Suppressor macrophage treated with lipopolysaccharide for 4 hours (primary cell): Measurements from ENCODE around the gene GPR85.
"Not testable (repeated sequence)": the region's sequence is repeated elsewhere in the genome, so short reads cannot be mapped to it uniquely, and the experiment has no call there.

ENCODE experiments used
- DNase-seq: peaks from one replicate; pipeline ENCODE4 v3.0.0-alpha.2; 2020

Gene GPR85

DNA sequence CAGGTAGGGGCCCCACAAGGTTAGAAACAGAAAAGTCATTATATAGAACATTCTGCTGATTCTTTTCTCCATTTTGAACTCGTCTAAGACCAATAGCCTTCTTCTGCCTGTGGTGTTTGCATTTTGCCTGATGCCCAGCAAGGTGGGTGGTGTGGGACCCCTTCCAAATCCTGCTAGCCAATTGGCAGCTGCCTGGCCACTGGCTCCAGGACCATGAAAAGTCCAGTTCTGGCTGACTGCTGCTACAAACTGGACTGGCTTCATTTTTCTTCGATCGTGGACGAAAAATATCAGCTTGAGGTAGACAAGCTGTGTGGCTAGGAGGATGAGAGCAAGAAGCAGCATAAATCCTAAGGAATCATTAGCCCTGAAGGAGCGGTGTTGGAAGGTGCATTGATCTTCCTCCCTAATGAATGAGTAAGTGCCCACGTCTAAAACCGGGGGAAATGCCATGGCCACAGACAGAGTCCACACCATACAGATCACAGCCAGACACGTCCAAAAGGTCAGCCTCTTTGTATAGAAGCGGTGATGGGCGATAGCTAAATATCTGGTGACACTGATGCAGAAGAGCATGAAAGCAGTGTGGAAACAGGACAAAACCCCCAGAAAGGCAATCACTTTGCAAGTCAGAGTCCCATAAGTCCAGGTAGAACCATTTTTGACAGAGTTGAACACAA, 2.7 kb downstream of the GPR85 start:
- DNase-seq, result no peak

DNA sequence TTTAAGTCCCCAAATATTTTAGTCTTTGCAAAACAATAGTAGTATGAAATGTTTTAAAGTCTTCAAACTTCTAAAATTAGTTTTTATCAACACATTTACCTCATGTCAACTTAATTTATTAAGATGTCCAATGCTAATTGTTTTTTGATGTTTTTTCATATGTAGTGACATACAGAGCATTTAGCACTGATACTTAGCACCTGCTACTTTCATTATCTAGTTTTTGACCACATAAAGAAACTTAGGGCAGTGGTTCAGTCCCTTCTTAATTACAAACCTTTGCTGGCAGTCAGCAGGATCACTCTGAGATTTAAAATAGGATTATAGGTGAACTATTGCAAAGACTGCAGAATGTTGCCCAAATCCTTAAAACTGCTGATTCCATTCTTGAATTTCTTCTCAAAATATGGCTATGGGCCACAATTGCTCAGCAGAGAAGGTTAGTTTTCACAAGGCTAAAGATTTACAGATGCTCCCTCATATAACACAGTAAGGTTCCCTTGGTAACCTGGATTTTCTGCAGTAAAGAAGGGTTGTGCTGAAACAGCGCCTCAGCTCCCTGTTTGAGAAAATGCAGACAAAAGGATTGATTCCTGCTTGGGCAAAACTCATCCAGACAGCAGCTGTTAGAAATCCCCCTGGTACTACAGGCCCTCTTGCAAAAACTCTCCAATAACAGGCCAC, 3.4 kb downstream of the GPR85 start:
- no peak for DNase-seq

- DNase-seq, result no peak
These were observed 8.3 kb downstream of the GPR85 start for GRCh38 chr7:113078331-113078730.

GRCh38 chr7:113076703-113077102, 9.9 kb downstream of the GPR85 start:
- DNase-seq, result no peak

GRCh38 chr7:113071465-113071864, 15.2 kb downstream of the GPR85 start:
- DNase-seq, result peak; percentile 77

DNA sequence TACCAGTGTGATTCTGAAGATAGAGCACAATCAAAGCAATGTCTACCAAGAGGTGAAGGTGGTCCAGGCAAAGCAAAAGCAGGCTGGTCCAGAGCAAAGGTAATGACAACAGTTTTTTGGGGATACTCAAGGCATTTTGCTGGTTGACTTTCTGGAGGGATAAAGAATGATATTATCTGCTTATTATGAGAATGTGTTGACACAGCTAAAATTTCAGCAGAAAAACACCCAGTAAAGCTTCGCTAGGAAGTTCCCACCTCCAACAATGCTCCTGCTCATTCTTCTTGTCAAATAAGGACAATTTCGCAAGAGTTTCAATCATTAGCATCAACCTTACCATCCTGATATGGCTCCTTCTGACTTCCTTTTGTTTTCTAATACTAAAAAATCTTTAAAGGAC, 24.1 kb downstream of the GPR85 start:
- no peak for DNase-seq

DNA sequence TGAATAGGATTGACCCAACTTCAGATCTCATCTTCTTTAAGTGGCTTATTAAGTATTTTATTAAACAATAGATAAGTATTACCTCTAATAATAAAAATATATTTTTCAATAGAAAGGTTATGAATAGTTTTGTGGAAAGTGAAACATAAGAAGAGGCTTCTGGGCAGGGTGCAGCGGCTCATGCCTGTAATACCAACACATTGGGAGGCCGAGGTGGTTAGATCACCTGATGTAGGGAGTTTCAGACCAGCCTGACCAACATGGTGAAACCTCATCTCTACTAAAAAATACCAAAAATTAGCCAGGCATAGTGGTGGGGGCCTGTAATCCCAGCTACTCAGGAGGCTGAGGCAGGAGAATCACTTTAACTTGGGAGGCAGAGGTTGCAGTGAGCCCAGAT, 26.5 kb downstream of the GPR85 start:
- DNase-seq, result no peak

GRCh38 chr7:113054938-113055337, 31.7 kb downstream of the GPR85 start:
- no peak for DNase-seq

DNA sequence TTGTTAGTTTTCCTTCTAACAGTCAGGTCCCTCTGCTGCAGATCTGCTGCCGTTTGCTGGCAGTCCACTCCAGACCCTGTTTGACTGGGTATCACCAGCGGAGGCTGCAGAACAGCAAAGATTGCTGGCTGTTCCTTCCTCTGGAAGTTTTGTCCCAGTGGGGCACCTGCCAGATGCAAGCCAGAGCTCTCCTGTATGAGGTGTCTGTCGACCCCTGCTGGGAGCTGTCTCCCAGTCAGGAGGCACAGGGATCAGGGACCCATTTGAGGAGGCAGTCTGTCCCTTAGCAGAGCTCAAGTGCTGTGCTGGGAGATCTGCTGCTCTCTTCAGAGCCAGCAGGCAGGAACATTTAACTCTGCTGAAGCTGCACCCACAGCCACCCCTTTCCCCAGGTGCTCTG, 32.4 kb downstream of the GPR85 start:
- DNase-seq, result not testable (repeated sequence)

- not testable (repeated sequence) for DNase-seq
These were observed 37.4 kb downstream of the GPR85 start for GRCh38 chr7:113049221-113049620.

DNA sequence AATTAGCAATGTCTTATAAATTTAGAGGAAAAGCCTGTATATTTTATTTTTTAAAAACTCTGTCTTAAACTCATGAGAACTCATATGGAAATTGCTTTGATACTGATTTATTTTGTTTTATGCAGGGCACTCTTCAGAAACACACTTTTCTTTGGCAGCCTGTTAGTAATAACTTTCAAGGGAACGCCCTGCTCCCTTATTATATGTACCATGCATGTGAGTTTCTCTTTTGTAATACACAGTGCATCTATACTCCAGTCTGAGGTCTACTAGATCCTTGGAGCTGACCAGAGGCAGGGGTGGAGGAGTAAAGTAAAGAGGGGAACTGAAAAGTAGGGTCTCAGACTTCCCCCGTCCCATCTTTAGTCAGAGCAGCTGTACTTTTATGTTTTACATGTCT, 40.2 kb downstream of the GPR85 start:
- no peak for DNase-seq

- no peak for DNase-seq
These were observed 41.2 kb downstream of the GPR85 start for GRCh38 chr7:113045379-113045778.

GRCh38 chr7:113044394-113044793, 42.2 kb downstream of the GPR85 start:
- no peak for DNase-seq

- DNase-seq, result no peak
These were observed 45.8 kb downstream of the GPR85 start for GRCh38 chr7:113040849-113041248.

DNA sequence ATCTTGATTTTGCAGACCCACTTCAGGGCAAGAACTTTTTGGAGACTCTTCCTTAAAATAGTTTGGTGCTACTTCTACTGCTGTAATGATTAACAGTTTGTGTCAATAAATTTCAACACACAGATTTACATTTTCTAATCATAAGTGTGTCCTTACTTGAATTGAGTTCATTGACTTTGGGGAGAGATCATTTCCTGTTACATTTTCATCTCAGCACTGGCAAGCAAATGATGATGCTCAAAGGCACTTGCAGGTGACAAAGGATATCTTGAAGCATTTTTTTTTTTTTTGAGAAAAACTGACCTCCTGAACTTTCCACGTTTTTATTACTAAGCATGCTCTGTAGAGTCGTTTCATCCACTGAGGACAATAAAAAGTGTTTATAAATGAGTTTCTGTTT, 52.7 kb downstream of the GPR85 start:
- no peak for DNase-seq
